ENCODE results near the gene NRDE2.

The NRDE2 gene

GRCh38 chr14:90344331-90345238, 12.8 kb upstream of the NRDE2 start (continued):
- peak; percentile 83 for TF ChIP-seq PRDM10 (tag by site-specific recombination; IDR thresholded peaks at IDR 0.05)
- no peak for TF ChIP-seq ZNF580 (tag by site-specific recombination; IDR thresholded peaks at IDR 0.05)

- H3K4me3 ChIP-seq (ENCODE audit: low read depth, low read length), result no peak overlapping the region
- H3K27ac ChIP-seq (ENCODE audit: extremely low read depth, low read depth, low read length), result no peak overlapping the region
- TF ChIP-seq HOXD13 (CRISPR knock-in tag; IDR thresholded peaks at IDR 0.05; ENCODE audit: borderline replicate concordance) (no peak), ZNF16 (tag by site-specific recombination; IDR thresholded peaks at IDR 0.05; ENCODE audit: low read depth) (no peak), FEZF1 (tag by site-specific recombination; IDR thresholded peaks at IDR 0.05) (no peak), ZNF266 (tag by site-specific recombination; IDR thresholded peaks at IDR 0.05; ENCODE audit: low read depth) (no peak), PRDM10 (tag by site-specific recombination; IDR thresholded peaks at IDR 0.05) (peak; percentile 97), ZNF48 (tag by site-specific recombination; IDR thresholded peaks at IDR 0.05) (no peak), ZNF76 (tag by site-specific recombination; IDR thresholded peaks at IDR 0.05; ENCODE audit: borderline replicate concordance, low read depth) (no peak), GLIS1 (tag by site-specific recombination; IDR thresholded peaks at IDR 0.05) (peak; percentile 65), ZNF529 (tag by site-specific recombination; IDR thresholded peaks at IDR 0.05; ENCODE audit: insufficient replicate concordance) (no peak), ZNF335 (tag by site-specific recombination; conservative IDR thresholded peaks at IDR 0.05) (no peak), ZNF391 (tag by site-specific recombination; IDR thresholded peaks at IDR 0.05; ENCODE audit: borderline replicate concordance, low read depth) (no peak), OVOL3 (tag by site-specific recombination; IDR thresholded peaks at IDR 0.05) (no peak), ZNF571 (tag by site-specific recombination; IDR thresholded peaks at IDR 0.05) (no peak), ZNF112 (tag by site-specific recombination; IDR thresholded peaks at IDR 0.05) (no peak), GLI4 (tag by site-specific recombination; IDR thresholded peaks at IDR 0.05) (no peak)
- peaks cover 7% of the 10 kb centered on the region for H3K4me1 ChIP-seq (ENCODE audit: control insufficient read depth, insufficient read depth, low read length)
- ChIA-PET CTCF (interaction anchor here (0.6 kb wide), 1 partner anchor 40 kb away, joined by 4 read pairs; no protein-coding TSS in a partner anchor), POLR2A (no interaction called here)
- no peaks in the 10 kb centered on the region for H3K9me3 ChIP-seq (ENCODE audit: control insufficient read depth, insufficient read depth, low read depth, low read length)
- H3K36me3 ChIP-seq (ENCODE audit: control insufficient read depth in 2 of 2, insufficient read depth in 1 of 2, low read length in 2 of 2), result no peaks in the 10 kb centered on the region
These were observed 10.6 kb upstream of the NRDE2 start for GRCh38 chr14:90342327-90342726.
